Thyroid gland (tissue), 4 donors: ENCODE data around the gene KCTD13.

ENCODE experiments used
- POLR2A ChIP-seq, 2 donors: fragments of 450-650 bp; IDR thresholded peaks; one replicate each; pipeline ENCODE4 v1.6.1; 2017; ENCODE audit warnings: antibody characterized with exemption in 2 of 2, mild to moderate bottlenecking in 2 of 2, moderate library complexity in 1 of 2
- TF ChIP-seq, protein P1 (sequence below), 6 experiments: fragments of 200-600 bp in 3 of 6; fragments of 450-650 bp in 3 of 6; sonication (generic) in 3 of 6; IDR thresholded peaks; one replicate each; pipeline ENCODE4 v1.5.1; 2016 to 2019; ENCODE audit warnings: antibody characterized with exemption in 6 of 6, mild to moderate bottlenecking in 2 of 6, inconsistent platforms in 1 of 6, moderate library complexity in 1 of 6

DNA sequence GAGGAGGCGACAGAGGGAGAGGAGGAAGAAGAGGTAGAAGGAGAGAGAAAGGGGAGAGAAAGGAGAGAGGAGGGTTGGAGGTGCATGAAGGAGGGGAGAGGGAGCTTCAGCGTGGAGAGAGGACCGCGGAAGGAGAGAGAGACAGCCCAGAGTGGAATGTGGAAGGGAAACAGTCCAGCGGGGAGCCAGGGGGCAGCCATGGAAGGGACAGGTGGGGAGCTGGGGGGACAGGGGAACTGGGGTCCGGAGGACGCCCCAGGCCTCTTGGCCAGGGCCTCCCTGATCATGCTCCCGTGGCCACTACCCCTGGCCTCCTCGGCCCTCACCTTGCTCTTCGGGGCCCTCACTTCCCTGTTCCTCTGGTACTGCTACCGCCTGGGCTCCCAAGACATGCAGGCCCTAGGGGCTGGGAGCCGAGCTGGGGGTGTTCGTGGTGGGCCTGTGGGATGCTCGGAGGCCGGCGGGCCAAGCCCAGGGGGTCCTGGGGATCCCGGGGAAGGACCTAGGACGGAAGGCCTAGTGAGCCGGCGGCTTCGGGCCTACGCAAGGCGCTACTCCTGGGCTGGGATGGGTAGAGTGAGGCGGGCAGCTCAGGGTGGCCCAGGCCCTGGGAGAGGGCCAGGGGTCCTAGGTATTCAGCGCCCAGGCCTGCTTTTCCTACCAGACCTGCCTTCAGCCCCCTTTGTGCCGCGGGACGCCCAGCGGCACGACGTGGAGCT lies 25.0 kb downstream of the KCTD13 start:
- TF ChIP-seq POLR2A (IDR thresholded peaks at IDR 0.05), result no peak
- TF ChIP-seq, protein P1, sequence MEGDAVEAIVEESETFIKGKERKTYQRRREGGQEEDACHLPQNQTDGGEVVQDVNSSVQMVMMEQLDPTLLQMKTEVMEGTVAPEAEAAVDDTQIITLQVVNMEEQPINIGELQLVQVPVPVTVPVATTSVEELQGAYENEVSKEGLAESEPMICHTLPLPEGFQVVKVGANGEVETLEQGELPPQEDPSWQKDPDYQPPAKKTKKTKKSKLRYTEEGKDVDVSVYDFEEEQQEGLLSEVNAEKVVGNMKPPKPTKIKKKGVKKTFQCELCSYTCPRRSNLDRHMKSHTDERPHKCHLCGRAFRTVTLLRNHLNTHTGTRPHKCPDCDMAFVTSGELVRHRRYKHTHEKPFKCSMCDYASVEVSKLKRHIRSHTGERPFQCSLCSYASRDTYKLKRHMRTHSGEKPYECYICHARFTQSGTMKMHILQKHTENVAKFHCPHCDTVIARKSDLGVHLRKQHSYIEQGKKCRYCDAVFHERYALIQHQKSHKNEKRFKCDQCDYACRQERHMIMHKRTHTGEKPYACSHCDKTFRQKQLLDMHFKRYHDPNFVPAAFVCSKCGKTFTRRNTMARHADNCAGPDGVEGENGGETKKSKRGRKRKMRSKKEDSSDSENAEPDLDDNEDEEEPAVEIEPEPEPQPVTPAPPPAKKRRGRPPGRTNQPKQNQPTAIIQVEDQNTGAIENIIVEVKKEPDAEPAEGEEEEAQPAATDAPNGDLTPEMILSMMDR (IDR thresholded peaks at IDR 0.05), result no peak
